AG08396 (cell line): Measurements from ENCODE around the gene ACER3.
A peak's percentile ranks its signal among the peaks of the same experiment; 100 is the strongest.
"Not testable (repeated sequence)": the region's sequence is repeated elsewhere in the genome, so short reads cannot be mapped to it uniquely, and the experiment has no call there.

Experiments used
- DNase-seq: peaks from one replicate; pipeline ENCODE4 v3.0.0; 2012; ENCODE audit warnings: low spot score, mixed read lengths

ACER3 gene

GRCh38 chr11:76860539-76861475 lies at the start of gene ACER3:
Gene ACER3 (plus strand): TSS chr11:76860918. CDS start chr11:76860977, 59 bp downstream.
- DNase-seq = peak; percentile 99

- no peak for DNase-seq
Observed at GRCh38 chr11:76811259-76811658, 49.5 kb upstream of the ACER3 start.

GRCh38 chr11:76814414-76814813 lies 46.3 kb upstream of the ACER3 start:
- DNase-seq = no peak

GRCh38 chr11:76815678-76816077 lies 45.0 kb upstream of the ACER3 start:
- DNase-seq = not testable (repeated sequence)

GRCh38 chr11:76820184-76820566 lies 40.5 kb upstream of the ACER3 start:
- no peak for DNase-seq

GRCh38 chr11:76821396-76821795 lies 39.3 kb upstream of the ACER3 start:
- DNase-seq = not testable (repeated sequence)

- no peak for DNase-seq
Observed at GRCh38 chr11:76822406-76822805, 38.3 kb upstream of the ACER3 start.

- DNase-seq = no peak
Observed at GRCh38 chr11:76823481-76824028, 37.2 kb upstream of the ACER3 start.

- DNase-seq = no peak
Observed at GRCh38 chr11:76824083-76824939, 36.4 kb upstream of the ACER3 start.

- no peak for DNase-seq
Observed at GRCh38 chr11:76824980-76825725, 35.6 kb upstream of the ACER3 start.

GRCh38 chr11:76825726-76826396 lies 34.9 kb upstream of the ACER3 start:
- no peak for DNase-seq

- DNase-seq = not testable (repeated sequence)
Observed at GRCh38 chr11:76826508-76826907, 34.2 kb upstream of the ACER3 start.

- DNase-seq = not testable (repeated sequence)
Observed at GRCh38 chr11:76827005-76827404, 33.7 kb upstream of the ACER3 start.

GRCh38 chr11:76830639-76831327 lies 29.9 kb upstream of the ACER3 start:
- DNase-seq = no peak

- DNase-seq = no peak
Observed at GRCh38 chr11:76831686-76832310, 28.9 kb upstream of the ACER3 start.

- DNase-seq = no peak
Observed at GRCh38 chr11:76832361-76832760, 28.4 kb upstream of the ACER3 start.

- DNase-seq = no peak
Observed at GRCh38 chr11:76834151-76834550, 26.6 kb upstream of the ACER3 start.

GRCh38 chr11:76835036-76835435 lies 25.7 kb upstream of the ACER3 start:
- no peak for DNase-seq

GRCh38 chr11:76835928-76836612 lies 24.6 kb upstream of the ACER3 start:
- DNase-seq = peak; percentile 65
